ENCODE measurements around the gene RBP3. TPM values are rescaled to one million over a fixed set of nuclear protein-coding genes. Genes with fewer than 3 reads are reported as not detected.
A peak's percentile ranks its signal among the peaks of the same experiment; 100 is the strongest.

RBP3 gene
- total and polyA plus RNA-seq, 12 donors, result 0.11 TPM; not detected in 11

- Histone ChIP-seq H3K9me3 (replicated peaks in 1 of 3) (no peaks in the 10 kb centered on the region), H3K36me3 (replicated peaks in 1 of 2) (no peaks in the 10 kb centered on the region), H3K27me3 (no peaks in the 10 kb centered on the region), H3K4me1 (replicated peaks in 1 of 2) (no peaks in the 10 kb centered on the region), H3K4me3 (no peak overlapping the region), H3K27ac (no peak overlapping the region)
- intact Hi-C loops (cut with DNase I), result loop anchor here in 1 of 2 donors (10.0 kb wide), 1 partner anchor 87 kb away; no protein-coding TSS in a partner anchor
- 73 to 92% (median 86%) methylated on average over 2 to 11 of the region's 11 CpGs for WGBS, 4 donors
- TF ChIP-seq, protein P1, sequence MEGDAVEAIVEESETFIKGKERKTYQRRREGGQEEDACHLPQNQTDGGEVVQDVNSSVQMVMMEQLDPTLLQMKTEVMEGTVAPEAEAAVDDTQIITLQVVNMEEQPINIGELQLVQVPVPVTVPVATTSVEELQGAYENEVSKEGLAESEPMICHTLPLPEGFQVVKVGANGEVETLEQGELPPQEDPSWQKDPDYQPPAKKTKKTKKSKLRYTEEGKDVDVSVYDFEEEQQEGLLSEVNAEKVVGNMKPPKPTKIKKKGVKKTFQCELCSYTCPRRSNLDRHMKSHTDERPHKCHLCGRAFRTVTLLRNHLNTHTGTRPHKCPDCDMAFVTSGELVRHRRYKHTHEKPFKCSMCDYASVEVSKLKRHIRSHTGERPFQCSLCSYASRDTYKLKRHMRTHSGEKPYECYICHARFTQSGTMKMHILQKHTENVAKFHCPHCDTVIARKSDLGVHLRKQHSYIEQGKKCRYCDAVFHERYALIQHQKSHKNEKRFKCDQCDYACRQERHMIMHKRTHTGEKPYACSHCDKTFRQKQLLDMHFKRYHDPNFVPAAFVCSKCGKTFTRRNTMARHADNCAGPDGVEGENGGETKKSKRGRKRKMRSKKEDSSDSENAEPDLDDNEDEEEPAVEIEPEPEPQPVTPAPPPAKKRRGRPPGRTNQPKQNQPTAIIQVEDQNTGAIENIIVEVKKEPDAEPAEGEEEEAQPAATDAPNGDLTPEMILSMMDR (IDR thresholded peaks at IDR 0.05), result no peak
- no peak for TF ChIP-seq POLR2A (IDR thresholded peaks at IDR 0.05)
- no peak for DNase-seq
Observed at GRCh38 chr10:47367646-47368045, 19.5 kb downstream of the RBP3 start.

DNA sequence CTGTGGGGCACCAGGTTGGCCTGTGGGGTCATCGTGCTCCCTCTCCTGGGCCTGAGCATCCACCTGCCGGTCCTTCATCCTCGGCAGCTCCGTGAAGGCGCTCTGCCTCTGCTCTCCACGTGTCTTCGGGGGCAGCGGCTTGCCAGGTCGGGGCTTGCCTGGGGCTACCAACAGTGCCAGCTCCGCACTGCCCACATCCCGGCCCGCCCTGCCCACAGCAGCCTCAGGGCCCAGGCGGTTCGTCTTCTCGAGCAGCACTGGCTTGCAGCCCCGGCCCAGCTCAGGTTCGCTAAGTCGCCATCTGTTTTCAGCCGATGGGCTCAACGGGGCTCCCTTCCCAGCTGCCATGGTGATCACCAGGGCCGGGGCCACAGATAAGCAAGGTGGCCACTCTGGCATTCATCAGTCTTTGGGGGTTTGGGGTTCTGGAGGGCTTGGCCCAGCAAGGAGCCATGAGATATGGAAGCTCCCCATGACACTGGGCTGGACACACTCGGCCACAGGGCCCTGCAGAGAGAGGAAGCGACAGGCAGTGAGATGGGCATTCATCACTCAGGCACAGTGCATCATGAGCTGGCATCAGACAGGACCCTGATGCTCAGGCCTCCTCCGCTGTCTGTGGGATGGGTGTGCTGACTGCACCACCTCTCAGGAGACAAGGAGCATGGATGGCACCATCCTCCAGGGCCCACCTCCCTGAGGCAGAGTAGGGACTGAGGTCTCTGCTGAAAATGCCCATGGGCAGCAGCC, 20.4 kb downstream of the RBP3 start:
- TF ChIP-seq, protein P1 (IDR thresholded peaks at IDR 0.05), result no peak
- Histone ChIP-seq H3K27ac (no peak overlapping the region), H3K36me3 (replicated peaks in 1 of 2) (no peaks in the 10 kb centered on the region), H3K27me3 (no peaks in the 10 kb centered on the region), H3K4me1 (replicated peaks in 1 of 2) (no peaks in the 10 kb centered on the region), H3K9me3 (replicated peaks in 1 of 3) (no peaks in the 10 kb centered on the region), H3K4me3 (no peak overlapping the region)
- no peak for DNase-seq
- 93 to 94% (median 93%) methylated on average over 22 to 24 of the region's 24 CpGs; no CpG with 5 or more reads in 1 of the 4 donors for WGBS, 4 donors
- intact Hi-C loops (cut with DNase I), result loop anchor here in 1 of 2 donors (10.0 kb wide), 1 partner anchor 86 kb away; no protein-coding TSS in a partner anchor

DNA sequence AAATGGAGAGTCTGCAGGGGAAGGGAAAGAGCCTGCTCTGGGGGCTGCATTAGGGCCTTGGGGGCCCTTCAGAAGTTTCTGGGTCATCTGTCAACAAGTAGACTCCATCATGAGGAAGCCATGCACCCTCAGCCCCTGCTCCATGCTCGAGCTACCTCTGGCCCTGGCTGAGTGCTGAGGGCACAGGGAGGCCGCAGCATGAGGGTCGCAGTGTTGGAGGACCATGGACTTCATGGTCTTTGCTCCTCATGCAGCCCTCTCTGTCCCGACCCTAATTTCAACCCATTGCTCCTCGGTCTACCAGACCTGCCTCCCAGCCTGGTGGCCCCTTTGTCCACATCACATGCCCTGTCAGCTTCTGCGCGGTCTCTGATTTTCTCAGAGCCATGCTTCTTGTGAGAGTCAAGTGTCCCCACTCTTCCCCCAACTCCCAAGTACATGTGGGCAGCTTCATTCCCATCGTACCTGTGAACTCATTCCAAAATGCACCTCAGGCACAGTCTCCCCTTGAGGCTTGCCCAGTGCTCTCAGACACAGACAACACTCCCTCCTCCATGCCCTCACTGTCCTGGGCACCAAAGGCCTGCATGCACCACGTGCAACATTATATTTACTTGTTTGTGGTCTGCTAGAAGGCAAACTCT, 21.2 kb downstream of the RBP3 start:
- Histone ChIP-seq H3K36me3 (replicated peaks in 1 of 2) (no peaks in the 10 kb centered on the region), H3K4me1 (replicated peaks in 1 of 2) (no peaks in the 10 kb centered on the region), H3K27ac (no peak overlapping the region), H3K9me3 (replicated peaks in 1 of 3) (no peaks in the 10 kb centered on the region), H3K4me3 (no peak overlapping the region), H3K27me3 (no peaks in the 10 kb centered on the region)
- peak in 1 of 7 donors; percentile 21 for DNase-seq
- 68 to 79% (median 75%) methylated on average over 9 of the region's 9 CpGs for WGBS, 4 donors
- TF ChIP-seq POLR2A (IDR thresholded peaks at IDR 0.05), result no peak
- TF ChIP-seq, protein P1 (IDR thresholded peaks at IDR 0.05), result no peak
- intact Hi-C loops (cut with DNase I), result loop anchor here in 1 of 2 donors (10.0 kb wide), 1 partner anchor 85 kb away; no protein-coding TSS in a partner anchor

- Histone ChIP-seq H3K9me3 (replicated peaks in 1 of 3) (no peaks in the 10 kb centered on the region), H3K4me1 (replicated peaks in 1 of 2) (no peaks in the 10 kb centered on the region), H3K27me3 (no peaks in the 10 kb centered on the region), H3K36me3 (replicated peaks in 1 of 2) (no peaks in the 10 kb centered on the region), H3K4me3 (no peak overlapping the region), H3K27ac (no peak overlapping the region)
- TF ChIP-seq, protein P1 (IDR thresholded peaks at IDR 0.05), result no peak
- 94 to 97% (median 94%) methylated on average over 9 to 11 of the region's 11 CpGs for WGBS, 4 donors
- DNase-seq, result peak in 1 of 7 donors; percentile 17
- intact Hi-C loops (cut with DNase I), result no loop called here
Observed at GRCh38 chr10:47370015-47370767, 22.0 kb downstream of the RBP3 start.

Data from adrenal gland (tissue), 12 donors.